Mesothelial cell of epicardium (in vitro differentiated cells): ENCODE results near the gene BPIFA2. TPM values are rescaled to one million over a fixed set of nuclear protein-coding genes. Genes with fewer than 3 reads are reported as not detected.
"Not testable (repeated sequence)": the region's sequence is repeated elsewhere in the genome, so short reads cannot be mapped to it uniquely, and the experiment has no call there.

Experiments
- DNase-seq, 2 experiments: peaks; one replicate each; pipeline ENCODE4 v3.0.0; 2021; ENCODE audit warnings: low spot score in 2 of 2; ENCODE audit not compliant: unreplicated experiment in 2 of 2
- H3K27ac Mint-ChIP-seq: 2 replicates; pipeline ENCODE4 v1.8.0; 2021; ENCODE audit warnings: mixed read lengths
- H3K27me3 Mint-ChIP-seq: 2 replicates; pipeline ENCODE4 v1.8.0; 2021; ENCODE audit warnings: low read depth, mixed read lengths
- H3K36me3 Mint-ChIP-seq: 2 replicates; pipeline ENCODE4 v1.8.0; 2021; ENCODE audit warnings: mixed read lengths
- H3K4me1 Mint-ChIP-seq: 2 replicates; pipeline ENCODE4 v1.8.0; 2021; ENCODE audit warnings: mixed read lengths
- H3K4me3 Mint-ChIP-seq: 2 replicates; pipeline ENCODE4 v1.8.0; 2021; ENCODE audit warnings: mild to moderate bottlenecking, moderate library complexity, mixed read lengths
- H3K9me3 Mint-ChIP-seq: 2 replicates; pipeline ENCODE4 v1.8.0; 2021; ENCODE audit warnings: mixed read lengths
- total RNA-seq: library from RNA; stranded (reverse); gene quantifications from 3 replicates; pipeline ENCODE4 v1.2.1, GENCODE V29; 2021
- TF ChIP-seq, protein P1 (sequence below): fragments of 200-600 bp; sonication (generic); IDR thresholded peaks from one replicate; pipeline ENCODE4 v1.5.0; 2021; ENCODE audit warnings: antibody characterized with exemption; ENCODE audit not compliant: unreplicated experiment

BPIFA2 gene
- total RNA-seq, 1 donor from 2014 or later, result not detected

DNA sequence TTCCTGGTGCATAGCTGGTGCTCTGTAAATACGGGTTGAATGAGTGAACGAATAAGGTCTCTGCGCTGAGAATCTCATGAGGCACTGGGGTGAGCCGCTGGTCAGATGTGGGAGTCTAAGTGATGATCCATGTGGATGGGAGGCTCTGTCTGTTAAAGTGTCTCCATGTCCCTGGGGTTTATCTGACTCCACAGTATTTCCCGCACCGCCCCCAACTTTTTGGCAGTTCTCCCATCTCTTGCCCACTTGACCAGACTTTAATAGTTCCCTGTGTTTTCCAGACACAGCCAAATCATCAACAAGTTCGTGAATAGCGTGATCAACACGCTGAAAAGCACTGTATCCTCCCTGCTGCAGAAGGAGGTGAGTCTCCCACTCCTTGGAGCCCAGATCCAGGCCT is 9.9 kb downstream of the BPIFA2 start:
- Mint-ChIP-seq H3K27ac (peak overlapping the region; percentile 27), H3K4me3 (no peak overlapping the region), H3K4me1 (peaks cover 16% of the 10 kb centered on the region), H3K36me3 (no peaks in the 10 kb centered on the region), H3K9me3 (no peaks in the 10 kb centered on the region), H3K27me3 (peaks cover 8% of the 10 kb centered on the region)
- no peak for DNase-seq
- TF ChIP-seq, protein P1, sequence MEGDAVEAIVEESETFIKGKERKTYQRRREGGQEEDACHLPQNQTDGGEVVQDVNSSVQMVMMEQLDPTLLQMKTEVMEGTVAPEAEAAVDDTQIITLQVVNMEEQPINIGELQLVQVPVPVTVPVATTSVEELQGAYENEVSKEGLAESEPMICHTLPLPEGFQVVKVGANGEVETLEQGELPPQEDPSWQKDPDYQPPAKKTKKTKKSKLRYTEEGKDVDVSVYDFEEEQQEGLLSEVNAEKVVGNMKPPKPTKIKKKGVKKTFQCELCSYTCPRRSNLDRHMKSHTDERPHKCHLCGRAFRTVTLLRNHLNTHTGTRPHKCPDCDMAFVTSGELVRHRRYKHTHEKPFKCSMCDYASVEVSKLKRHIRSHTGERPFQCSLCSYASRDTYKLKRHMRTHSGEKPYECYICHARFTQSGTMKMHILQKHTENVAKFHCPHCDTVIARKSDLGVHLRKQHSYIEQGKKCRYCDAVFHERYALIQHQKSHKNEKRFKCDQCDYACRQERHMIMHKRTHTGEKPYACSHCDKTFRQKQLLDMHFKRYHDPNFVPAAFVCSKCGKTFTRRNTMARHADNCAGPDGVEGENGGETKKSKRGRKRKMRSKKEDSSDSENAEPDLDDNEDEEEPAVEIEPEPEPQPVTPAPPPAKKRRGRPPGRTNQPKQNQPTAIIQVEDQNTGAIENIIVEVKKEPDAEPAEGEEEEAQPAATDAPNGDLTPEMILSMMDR, result no peak

DNA sequence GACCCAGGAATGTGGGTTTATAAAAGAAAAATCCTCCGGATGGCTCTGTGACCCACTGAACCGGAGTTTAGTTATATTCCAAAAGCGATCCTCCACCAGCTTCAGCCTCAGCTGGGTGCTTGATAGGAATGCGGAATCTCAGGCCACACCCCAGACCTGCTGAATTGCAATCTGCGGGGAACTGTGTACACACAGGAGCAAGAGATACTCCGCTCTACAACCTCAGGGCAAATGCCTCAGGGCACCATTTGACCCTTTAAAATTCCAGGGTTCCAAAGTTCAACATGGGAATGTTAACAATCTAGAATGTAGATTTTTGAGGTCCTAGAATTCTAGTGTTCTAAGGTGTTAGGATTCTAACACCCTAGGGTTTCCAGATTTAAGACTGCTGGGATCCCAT is 10.8 kb downstream of the BPIFA2 start:
- Mint-ChIP-seq H3K36me3 (no peaks in the 10 kb centered on the region), H3K27me3 (peaks cover 7% of the 10 kb centered on the region), H3K4me1 (peaks cover 14% of the 10 kb centered on the region), H3K4me3 (no peak overlapping the region), H3K9me3 (no peaks in the 10 kb centered on the region), H3K27ac (no peak overlapping the region)
- TF ChIP-seq, protein P1, result no peak
- DNase-seq, result no peak

DNA sequence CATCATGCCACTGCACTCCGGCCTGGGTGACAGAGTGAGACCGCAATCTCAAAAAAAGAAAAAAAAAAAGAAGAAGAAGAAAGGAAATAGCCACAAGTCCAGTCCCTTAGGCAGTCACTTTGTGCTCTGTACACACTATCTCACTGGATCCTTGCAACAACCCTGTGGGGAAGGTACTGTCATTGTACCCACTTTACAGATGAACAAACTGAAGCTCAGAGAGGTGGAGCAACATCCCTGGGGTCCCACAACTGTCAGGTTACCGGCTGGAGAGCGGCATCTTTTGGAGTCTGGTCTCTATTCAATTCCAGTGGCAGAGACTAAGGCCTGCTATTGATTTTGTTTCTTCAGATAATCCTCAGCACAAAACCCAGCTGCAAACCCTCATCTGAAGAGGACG is 12.2 kb downstream of the BPIFA2 start:
- DNase-seq, result no peak
- H3K9me3 Mint-ChIP-seq, result no peaks in the 10 kb centered on the region
- TF ChIP-seq, protein P1, result no peak
- no peak overlapping the region for H3K4me3 Mint-ChIP-seq
- H3K27me3 Mint-ChIP-seq, result peaks cover 7% of the 10 kb centered on the region
- no peaks in the 10 kb centered on the region for H3K36me3 Mint-ChIP-seq
- no peak overlapping the region for H3K27ac Mint-ChIP-seq
- H3K4me1 Mint-ChIP-seq, result peaks cover 14% of the 10 kb centered on the region

DNA sequence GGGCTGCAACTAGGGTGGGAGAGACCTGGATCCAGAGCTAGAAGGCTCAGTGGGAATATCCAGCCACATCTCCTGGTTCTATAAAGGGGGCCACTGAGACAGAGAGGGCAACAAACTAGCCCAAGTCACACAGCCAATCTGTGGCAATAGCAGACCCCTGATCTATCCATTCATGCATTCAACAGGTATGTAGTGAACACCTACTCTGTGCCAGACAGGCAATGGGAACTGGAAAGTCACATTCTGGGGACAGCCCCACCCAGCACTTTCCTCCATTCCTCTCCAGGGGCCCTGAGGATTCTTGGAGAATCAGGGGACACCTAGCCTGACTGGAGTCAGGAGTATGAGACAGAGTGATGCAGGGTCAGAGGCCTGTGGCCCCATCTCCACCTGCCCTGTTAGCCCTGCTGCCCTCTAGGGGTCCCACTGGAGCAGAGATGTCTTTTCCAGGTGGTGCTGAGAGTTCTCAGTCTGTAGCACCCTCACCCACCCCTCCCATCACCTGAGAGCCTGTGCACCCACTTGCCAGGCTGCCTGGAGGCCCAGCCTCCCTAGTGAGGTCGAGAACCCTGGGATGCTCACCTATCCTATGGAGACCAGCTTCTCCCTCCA is 13.6 kb downstream of the BPIFA2 start:
- H3K27ac Mint-ChIP-seq, result no peak overlapping the region
- H3K4me1 Mint-ChIP-seq, result peaks cover 14% of the 10 kb centered on the region
- H3K4me3 Mint-ChIP-seq, result no peak overlapping the region
- H3K27me3 Mint-ChIP-seq, result peaks cover 5% of the 10 kb centered on the region
- H3K36me3 Mint-ChIP-seq, result no peaks in the 10 kb centered on the region
- H3K9me3 Mint-ChIP-seq, result no peaks in the 10 kb centered on the region
- no peak for DNase-seq
- TF ChIP-seq, protein P1, result no peak

DNA sequence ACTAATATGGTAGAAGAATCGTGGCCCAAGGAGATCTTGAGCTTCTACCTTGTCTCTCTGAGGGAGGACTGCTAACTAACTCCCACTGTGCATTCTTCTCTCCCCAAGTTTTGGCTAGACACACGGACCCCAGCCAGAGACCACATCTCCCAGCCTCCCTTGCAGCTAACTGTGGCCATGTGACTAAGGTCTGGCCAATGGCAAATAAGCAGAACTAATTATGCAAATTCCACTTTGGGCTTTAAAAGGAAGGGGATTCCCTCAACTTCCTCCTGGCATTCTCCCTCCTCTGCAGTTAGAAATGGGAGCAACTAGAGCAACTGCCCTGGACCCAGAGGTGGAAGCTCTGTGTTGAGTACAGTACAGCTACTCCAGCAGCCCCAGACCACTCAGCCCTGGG is 15.4 kb downstream of the BPIFA2 start:
- no peaks in the 10 kb centered on the region for H3K36me3 Mint-ChIP-seq
- H3K27ac Mint-ChIP-seq, result no peak overlapping the region
- no peak for DNase-seq
- peaks cover 5% of the 10 kb centered on the region for H3K4me1 Mint-ChIP-seq
- peaks cover 5% of the 10 kb centered on the region for H3K27me3 Mint-ChIP-seq
- H3K4me3 Mint-ChIP-seq, result no peak overlapping the region
- TF ChIP-seq, protein P1, result no peak
- H3K9me3 Mint-ChIP-seq, result no peaks in the 10 kb centered on the region

DNA sequence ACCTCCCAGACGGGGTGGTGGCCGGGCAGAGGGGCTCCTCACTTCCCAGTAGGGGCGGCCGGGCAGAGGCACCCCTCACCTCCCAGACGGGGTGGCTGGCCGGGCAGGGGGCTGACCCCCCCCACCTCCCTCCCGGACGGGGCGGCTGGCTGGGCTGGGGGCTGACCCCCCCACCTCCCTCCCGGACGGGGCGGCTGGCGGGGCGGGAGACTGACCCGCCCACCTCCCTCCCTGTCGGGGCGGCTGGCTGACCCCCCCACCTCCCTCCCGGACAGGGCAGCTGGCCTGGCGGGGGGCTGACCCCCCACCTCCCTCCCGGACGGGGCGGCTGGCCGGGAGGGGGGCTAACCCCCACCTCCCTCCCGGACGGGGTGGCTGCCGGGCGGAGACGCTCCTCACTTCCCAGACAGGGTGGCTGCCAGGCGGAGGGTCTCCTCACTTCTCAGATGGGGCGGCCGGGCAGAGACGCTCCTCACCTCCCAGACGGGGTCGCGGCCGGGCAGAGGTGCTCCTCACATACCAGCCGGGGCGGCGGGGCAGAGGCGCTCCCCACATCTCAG is 17.2 kb downstream of the BPIFA2 start:
- not testable (repeated sequence) for DNase-seq, H3K4me1 Mint-ChIP-seq, H3K4me3 Mint-ChIP-seq, H3K9me3 Mint-ChIP-seq, H3K36me3 Mint-ChIP-seq, H3K27ac Mint-ChIP-seq
- H3K27me3 Mint-ChIP-seq, result peaks cover 12% of the 10 kb centered on the region
